HEK293T (cell line): ENCODE results near the gene PRDM11.

Source experiments
- ARNT ChIP-seq: fragments of 450-650 bp; IDR thresholded peaks from 2 replicates; pipeline ENCODE4 v1.6.1; 2017; ENCODE audit warnings: mild to moderate bottlenecking
- FOXK2 ChIP-seq: fragments of 450-650 bp; IDR thresholded peaks from 2 replicates; pipeline ENCODE4 v1.6.1; 2016; ENCODE audit warnings: mild to moderate bottlenecking
- FOXM1 ChIP-seq: fragments of 450-650 bp; IDR thresholded peaks from 2 replicates; pipeline ENCODE4 v1.6.1; 2017; ENCODE audit warnings: mild to moderate bottlenecking, borderline replicate concordance
- SP1 ChIP-seq: fragments of 450-650 bp; IDR thresholded peaks from 2 replicates; pipeline ENCODE4 v1.6.1; 2017

DNA sequence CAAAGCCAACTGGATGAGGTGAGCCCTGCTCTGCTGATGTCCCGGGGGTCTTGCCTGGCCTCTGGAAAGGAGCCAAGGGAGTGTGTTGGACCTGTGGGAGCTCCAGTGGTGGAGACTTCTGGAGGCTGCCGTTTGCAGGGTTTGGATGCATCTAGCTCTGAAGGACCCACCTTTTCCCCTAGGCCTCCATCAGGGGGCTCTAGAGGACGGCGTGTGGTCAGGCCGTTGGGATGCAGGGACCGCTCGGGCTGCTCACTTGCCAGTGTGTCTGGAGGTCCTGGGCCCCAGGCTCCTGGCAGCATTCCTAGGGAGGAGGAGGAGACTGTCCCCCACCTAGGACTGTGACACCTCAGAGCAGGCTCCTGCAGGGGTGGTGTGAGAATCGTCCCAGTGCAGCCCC is 58.3 kb downstream of the PRDM11 start:
- TF ChIP-seq SP1, result no peak
- no peak for TF ChIP-seq FOXM1
- no peak for TF ChIP-seq ARNT
- no peak for TF ChIP-seq FOXK2
